Skeletal muscle cell (primary cell): ENCODE results near the gene TMOD2.

Source experiments
- DNase-seq: peaks from one replicate; pipeline ENCODE4 v3.0.0-alpha.2; 2010; ENCODE audit warnings: low read depth
- H3K4me3 ChIP-seq: 2 replicates; pipeline ENCODE4 v1.5.1; 2011; ENCODE audit warnings: low read depth, mild to moderate bottlenecking, control low read depth, low read length, moderate library complexity

The TMOD2 gene

DNA sequence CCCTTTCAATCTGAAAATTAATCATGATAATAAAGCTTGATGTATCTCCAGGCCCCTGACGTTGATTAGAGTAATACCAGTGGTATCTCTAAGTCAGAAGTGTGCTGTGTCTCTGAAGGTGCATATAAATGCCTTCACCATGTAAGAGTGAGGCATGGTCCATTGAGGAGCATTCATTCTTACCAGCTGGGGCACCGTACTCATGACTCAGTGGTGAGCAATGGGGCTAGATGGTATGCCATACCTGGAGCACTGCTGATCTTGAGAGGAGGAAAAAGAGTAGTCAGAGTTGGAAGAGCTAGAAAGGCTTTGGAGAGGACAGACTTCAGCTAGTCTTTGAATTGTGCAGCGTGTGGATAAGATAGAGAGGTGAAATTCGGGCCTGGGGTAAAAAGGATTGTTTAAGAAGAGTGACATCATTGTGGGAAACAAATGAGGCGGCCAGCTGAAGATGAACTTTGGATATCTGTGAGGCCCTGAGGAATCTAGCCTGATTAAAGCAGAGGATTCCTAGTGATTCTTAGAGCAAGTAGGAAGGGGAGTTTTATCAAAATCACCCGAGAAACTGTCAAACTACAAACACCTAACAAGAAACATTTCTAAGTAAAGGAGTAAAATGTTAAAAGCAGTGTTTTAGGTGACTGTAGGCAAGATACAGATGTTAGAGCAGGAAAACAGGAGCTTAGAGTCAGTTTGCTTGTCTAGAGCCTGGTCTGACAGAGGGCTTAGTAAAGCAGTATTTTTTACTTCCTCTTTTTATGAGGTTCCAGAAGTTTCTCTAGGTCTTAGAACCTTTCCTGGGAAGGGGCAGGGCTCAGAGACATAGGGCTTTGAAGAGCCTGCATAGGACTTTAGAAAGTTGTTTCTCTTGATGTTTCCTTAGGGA is 91.7 kb downstream of the TMOD2 start:
- no peak overlapping the region for H3K4me3 ChIP-seq
- no peak for DNase-seq

DNA sequence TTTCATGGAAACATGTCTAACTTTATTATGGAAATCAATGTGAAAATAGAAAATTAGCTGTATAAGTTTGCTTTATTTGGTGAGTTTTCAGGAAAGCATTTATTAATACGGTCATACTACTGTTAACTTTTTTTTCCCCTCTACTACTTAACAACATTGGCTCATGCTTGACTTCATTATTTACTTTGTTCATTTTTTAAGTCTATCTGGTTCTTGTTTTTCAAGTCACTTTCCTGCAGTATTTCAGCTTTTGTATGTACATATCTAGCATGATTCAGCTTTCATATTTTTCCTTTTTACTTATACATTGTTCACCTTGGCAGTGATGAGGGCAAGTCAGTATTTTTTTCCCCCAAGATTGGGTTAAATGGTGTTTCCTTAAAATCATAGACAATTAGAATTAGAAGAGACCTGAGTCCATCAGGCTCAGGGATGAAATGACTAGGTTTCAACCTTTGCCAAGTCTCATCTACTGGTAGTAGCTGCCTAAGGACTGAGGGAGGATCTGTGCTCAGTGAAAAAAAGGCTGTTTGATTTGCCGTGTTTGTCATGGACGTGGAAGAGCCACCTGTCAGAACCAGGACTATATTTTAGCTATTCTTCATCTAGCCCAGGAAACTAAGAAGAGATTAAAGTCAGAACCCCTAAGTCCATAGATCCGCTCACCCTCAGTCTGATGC is 93.5 kb downstream of the TMOD2 start:
- no peak for DNase-seq
- no peak overlapping the region for H3K4me3 ChIP-seq

DNA sequence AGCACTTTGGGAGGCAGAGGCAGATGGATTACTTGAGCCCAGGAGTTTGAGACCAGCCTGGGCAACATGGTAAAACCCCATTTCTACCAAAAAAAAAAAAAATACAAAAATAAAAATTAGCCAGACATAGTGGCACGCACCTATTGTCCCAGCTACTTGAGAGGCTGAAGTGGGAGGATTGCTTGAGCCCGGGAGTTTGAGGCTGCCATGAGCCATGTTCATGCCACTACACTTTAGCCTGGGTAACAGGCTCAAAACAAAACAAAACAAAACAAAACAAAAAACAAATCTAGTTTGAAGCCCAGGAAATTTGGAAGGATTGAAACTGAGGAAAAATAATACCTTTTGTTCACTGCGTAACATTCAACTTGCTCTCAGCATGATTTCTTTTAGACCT is 94.7 kb downstream of the TMOD2 start:
- H3K4me3 ChIP-seq: no peak overlapping the region
- no peak for DNase-seq

DNA sequence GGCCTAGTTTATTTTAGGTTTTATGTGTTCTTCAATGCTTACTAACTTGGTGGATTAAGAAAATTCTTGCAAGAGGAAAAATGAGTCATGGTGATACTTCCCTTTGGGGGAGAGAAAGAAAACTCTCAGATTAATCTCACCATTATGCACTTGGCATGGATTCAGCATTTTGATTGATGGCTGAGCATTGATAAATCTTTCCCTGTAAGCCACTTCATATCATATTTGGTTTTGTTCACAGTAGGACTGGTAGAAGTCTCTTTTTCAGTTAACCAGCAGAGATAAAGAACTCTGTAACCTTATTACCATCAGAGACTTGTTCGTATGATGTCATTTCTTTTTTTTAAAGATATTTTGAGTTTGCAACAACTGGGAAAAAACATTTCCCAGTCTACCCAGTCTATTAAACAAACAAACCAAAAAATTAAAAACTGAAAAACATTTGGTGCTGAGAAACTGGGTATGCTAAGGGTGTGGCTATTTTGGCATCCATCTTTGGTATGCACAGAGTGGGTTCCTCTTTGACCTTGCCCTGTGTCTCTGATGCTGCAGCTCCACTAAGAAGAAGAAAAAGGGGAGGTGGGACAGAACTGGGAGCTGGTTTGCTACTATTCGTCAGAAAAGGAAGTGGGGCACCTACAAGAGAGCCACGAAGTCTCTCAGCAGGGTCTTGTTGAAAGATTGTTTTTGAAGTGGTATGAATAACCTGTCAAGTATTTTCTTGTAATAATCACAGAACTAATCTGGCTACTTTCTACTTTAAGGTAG is 95.2 kb downstream of the TMOD2 start:
- no peak overlapping the region for H3K4me3 ChIP-seq

DNA sequence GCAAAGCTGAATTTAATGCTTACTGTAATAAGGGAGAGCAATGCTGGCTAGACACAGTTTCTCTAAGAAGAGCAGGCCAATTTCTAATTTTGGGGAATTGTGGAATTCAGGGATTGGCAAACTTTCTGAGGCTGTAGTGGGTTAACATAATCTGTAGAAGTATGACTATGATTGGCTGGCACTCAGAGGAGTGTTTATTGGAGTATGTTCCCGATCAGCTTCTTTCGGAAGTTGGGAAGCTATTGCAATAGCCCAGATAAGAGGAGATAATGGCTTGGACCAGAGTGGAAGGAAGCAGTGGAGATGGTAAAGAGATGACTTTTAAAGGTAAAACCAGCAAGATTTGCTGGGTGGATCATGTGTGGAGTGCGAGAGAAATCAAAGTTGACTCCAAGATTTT is 97.4 kb downstream of the TMOD2 start:
- H3K4me3 ChIP-seq: no peak overlapping the region
- no peak for DNase-seq

More for the DNA sequence above, 95.2 kb downstream of the TMOD2 start:
- no peak for DNase-seq

DNA sequence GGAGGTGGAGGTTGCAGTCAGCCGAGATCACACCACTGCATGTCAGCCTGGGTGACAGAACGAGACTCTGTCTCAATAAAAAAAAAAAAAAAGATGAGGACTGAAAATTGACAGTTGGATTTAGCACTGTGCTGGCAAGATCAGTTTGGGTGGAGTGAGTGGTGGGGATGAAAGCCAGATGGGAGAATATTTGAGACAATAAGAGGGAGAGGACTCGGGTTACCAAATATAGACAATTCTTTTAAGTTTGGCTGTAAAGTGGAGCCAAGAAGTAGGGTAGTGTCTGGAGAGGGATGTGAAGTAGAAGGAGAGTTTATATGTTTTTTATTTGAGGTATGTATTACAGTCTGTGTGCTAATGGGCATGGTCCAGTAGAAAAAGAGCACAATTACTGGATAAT is 98.5 kb downstream of the TMOD2 start:
- DNase-seq: no peak

DNA sequence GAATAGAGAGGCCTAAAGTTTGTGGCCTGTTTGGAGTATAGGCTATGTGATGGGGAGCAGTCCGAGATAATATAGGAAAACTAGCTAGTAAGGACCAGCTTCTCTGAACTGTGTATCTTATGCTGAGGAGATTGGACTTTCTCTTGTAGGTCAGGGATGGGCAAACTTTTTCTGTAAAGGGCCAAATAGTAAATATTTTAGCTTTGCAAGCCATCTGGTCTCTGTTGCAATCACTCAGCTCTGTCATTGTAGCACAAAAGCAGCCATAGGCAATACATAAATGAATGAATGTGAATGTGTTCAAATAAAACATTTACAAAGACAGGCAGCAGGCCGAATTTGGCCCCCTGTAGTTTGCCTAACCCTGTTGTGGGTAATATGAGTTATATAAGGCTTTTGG is 102.6 kb downstream of the TMOD2 start:
- H3K4me3 ChIP-seq: no peak overlapping the region
- DNase-seq: no peak

More for the DNA sequence above, 98.5 kb downstream of the TMOD2 start:
- no peak overlapping the region for H3K4me3 ChIP-seq

DNA sequence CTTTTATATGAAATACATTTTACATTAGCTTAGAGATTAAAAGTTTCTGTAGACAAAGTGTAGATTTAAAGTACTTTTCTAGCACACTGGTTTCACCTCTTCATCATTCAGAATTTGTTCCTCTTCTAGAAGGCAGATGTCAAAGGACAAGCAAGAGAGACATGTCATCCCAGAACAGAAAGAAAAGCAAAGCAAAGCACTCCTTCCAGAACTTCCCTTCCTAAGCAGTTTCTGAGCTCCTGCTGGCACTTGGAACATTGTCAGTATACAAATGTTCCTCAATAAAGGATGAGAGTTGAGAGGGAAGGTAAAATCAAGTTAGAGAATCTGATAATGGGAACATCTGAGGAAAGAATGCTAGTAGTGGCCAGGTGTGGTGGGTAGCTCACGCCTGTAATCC is 104.2 kb downstream of the TMOD2 start:
- DNase-seq: no peak
- H3K4me3 ChIP-seq: no peak overlapping the region

DNA sequence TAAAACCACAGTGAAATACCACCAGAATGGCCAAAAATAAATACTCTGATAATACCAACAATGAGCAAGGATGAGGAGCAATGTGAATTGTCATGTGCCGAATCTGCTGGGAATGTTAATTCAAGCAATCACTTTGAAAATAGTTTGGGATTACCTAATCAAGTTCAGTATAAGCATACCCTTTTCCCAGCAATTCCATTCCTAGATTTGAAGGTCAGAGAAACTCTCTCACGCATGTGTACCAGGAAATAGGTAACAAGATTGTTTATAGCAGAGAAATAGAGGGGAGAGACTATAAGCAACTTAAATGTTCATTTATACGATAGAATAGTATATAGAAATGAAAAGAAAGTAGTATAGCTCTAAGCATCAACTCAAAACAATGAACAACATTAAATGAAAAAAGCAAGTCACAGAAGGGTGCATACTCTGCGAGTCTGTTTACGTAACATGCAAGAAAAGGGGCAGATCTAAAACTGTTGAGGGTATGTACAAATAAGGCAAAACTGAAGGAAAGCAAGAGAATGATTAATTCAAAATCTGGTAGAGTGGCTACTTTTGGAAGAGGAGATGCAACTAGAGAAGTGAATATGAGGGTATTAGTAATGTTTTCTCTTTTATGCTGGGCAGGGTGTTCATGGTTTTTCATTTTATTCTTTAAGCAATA is 105.5 kb downstream of the TMOD2 start:
- H3K4me3 ChIP-seq: no peak overlapping the region
- no peak for DNase-seq

DNA sequence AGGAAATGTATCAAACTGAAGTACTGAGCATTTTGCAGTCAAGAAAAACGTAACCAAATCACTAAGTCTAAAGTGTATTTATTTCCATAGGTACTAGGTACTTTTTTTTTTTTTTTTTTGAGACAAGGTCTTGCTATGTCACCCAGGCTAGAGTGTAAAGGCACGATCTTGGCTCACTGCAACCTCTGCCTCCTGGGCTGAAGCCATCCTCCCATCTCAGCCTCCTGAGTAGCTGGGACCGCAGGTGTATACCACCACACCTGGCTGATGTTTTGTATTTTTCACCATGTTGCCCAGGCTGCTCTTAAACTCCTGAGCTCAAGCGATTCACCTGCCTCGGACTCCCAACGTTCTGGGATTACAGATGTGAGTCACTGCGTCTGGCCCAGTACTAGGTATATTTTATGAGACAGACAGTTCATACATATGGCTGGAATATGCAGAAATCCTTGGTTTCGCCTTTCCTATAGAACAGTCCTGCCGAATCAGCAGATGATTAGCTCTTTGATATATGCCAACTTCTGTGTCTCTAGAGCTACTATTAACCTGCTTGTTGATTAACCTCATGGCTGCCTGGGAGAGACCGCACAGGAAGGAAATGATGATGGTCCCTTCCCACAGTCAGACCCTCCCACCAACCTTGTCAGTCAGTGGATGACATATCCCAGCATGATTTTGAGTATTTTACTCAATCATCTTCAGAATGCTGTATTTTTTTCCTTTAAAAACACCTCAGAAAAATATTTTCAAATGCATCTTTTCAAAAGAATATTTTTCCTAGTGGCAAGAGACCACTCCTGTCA is 110.4 kb downstream of the TMOD2 start:
- no peak overlapping the region for H3K4me3 ChIP-seq
- DNase-seq: no peak

DNA sequence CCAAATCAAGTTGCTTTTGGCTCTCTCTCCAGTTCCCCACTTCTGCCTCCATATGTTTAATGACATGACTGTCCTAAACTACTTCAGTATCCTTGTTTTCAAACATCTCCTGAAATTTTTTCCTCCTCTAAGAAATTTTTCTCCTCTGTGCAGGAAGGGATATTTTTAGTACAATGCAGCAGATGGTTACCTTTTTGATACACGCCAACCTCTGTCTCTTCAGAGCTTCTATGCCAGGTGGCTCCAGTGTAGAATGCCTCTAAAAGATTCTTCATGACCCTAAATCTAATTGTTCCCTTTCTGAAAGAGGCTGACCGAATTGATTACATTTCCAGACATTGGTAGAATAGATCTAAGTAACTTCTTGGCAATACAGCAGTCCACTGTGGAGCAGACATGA is 111.7 kb downstream of the TMOD2 start:
- H3K4me3 ChIP-seq: no peak overlapping the region
- no peak for DNase-seq

DNA sequence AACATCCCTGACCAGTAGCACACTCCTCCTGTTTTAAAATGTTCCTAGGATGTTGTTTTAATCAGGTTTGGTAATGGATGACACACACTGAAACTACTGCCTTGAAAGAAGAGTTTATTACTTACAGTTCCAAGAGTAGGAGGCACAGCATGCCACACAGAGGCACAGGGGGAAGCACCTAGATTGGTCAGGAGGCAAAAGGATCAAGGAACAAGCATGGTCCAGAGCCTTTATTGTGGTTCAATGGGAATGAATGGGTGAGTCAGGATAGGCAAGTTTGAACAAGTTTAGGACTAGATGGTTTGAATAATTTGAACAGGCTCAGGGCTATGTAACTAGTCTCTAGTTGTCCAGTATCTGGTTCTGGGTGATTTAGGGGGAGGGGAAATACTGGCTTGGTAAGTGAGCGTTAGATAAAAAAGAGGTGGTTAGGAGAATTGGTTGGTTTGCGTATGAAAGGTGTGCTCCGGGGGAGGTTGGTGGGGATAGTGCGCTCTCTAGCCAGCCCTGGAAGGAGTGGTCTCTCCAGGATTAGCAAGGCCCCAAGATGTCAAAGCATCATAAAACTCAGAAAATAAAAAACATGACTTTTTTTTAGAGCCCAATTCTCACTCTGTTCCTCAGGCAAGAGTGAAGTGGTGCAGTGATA is 113.1 kb downstream of the TMOD2 start:
- no peak overlapping the region for H3K4me3 ChIP-seq
- no peak for DNase-seq

DNA sequence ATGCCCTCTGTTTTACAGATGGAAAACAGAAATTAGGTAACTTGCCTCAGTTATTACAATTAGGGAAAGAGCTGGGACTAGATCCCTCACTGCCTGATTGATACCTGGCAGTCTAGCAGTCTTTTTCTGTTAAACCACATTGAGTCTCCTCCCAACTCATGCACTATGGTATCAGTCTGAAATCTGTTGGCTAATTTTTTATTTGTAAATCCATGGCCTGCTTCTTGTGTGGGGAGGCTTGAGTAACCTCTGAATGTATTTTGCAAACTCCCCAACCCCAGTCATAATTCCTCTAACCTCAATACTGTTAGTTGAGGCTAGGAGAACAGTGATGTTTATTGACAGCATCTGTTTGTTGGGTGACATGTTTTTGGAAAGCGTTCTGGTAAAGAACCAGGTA is 113.9 kb downstream of the TMOD2 start:
- DNase-seq: no peak
- H3K4me3 ChIP-seq: no peak overlapping the region
